Measurements from ENCODE around the gene TRIM22.

- TF ChIP-seq GATA2 (IDR thresholded peaks at IDR 0.05; ENCODE audit: low read depth, low read length) (no peak), GATA3 (IDR thresholded peaks at IDR 0.05; ENCODE audit: low read depth, low read length) (no peak)
Observed at GRCh38 chr11:5738431-5738830, 48.8 kb downstream of the TRIM22 start.

All from SH-SY5Y (cell line).